GM12878 (cell line): ENCODE data around the gene EMP3. TPM values are rescaled to one million over a fixed set of nuclear protein-coding genes. Genes with fewer than 3 reads are reported as not detected.
A peak's percentile ranks its signal among the peaks of the same experiment; 100 is the strongest.

ENCODE experiments used
- ATAC-seq: fragments of 200-7000 bp; cut with Tn5 transposase; 3 replicates; pipeline ENCODE4 v1.9.1; 2020; ENCODE audit warnings: mild to moderate bottlenecking, moderate library complexity
- BruUV-seq: library from RNA; stranded (reverse); fragments of 400-500 nt; replicated peaks from 2 replicates; lab custom pipeline; 2021; lab: Mats Ljungman, UMichigan
- CTCF ChIA-PET: fragments of 300-600 bp; sonication (Branson Sonifier 250); formaldehyde crosslinking; extraction: SDS; loops from one replicate; lab custom pipeline; 2021; ENCODE audit warnings: inconsistent platforms; lab: Yijun Ruan, JAX
- POLR2A ChIA-PET: fragments of 350-600 bp; formaldehyde crosslinking; extraction: SDS; loops from one replicate; lab custom pipeline; 2021; ENCODE audit warnings: inconsistent platforms; lab: Charles Lee
- RAD21 ChIA-PET: fragments of 300-600 bp; sonication (Branson Sonifier 250); formaldehyde crosslinking; loops from one replicate; lab custom pipeline; 2023; ENCODE audit warnings: antibody characterized with exemption; ENCODE audit not compliant: unreplicated experiment; lab: Charles Lee
- SMC1A ChIA-PET: fragments of 300-600 bp; sonication (Branson Sonifier 250); formaldehyde crosslinking; loops from one replicate; lab custom pipeline; 2023; ENCODE audit not compliant: unreplicated experiment, uncharacterized antibody; lab: Charles Lee
- DNase-seq: peaks from one replicate; pipeline ENCODE4 v3.0.0-alpha.2; 2011; ENCODE audit warnings: low read depth, low spot score
- FAIRE-seq: peaks from 3 replicates; lab custom pipeline; 2011; peaks lifted over from hg19 to GRCh38; lab: Jason Lieb, UNC
- H2AFZ ChIP-seq: 2 replicates; pipeline ENCODE4 v1.6.0; 2011; ENCODE audit warnings: low read depth, low read length, control low read depth; ENCODE audit not compliant: control insufficient read depth
- H3K27ac ChIP-seq: 2 replicates; pipeline ENCODE4 v1.5.1; 2011; ENCODE audit warnings: control low read depth; ENCODE audit not compliant: control insufficient read depth, insufficient read depth
- H3K27me3 ChIP-seq, 2 experiments: replicated peaks in 1 of 2; 2 replicates each; pipeline versions ENCODE4 v1.6.0 to v1.6.1; 2011; ENCODE audit warnings: low read length in 1 of 2; ENCODE audit not compliant: control insufficient read depth in 2 of 2, insufficient read depth in 2 of 2
- H3K36me3 ChIP-seq, 2 experiments: 2 replicates each; pipeline ENCODE4 v1.5.1; 2011; ENCODE audit warnings: low read length in 1 of 2; ENCODE audit not compliant: control insufficient read depth in 2 of 2, insufficient read depth in 2 of 2
- H3K4me1 ChIP-seq: 2 replicates; pipeline ENCODE4 v1.6.1; 2011; ENCODE audit warnings: mild to moderate bottlenecking, low read length, moderate library complexity, mixed read lengths; ENCODE audit not compliant: control insufficient read depth, insufficient read depth
- H3K4me2 ChIP-seq: 2 replicates; pipeline ENCODE4 v1.6.0; 2011; ENCODE audit warnings: control low read depth; ENCODE audit not compliant: control insufficient read depth, insufficient read depth
- H3K4me3 ChIP-seq: fragments of 200-600 bp; sonication (generic); 2 replicates; pipeline ENCODE4 v1.5.1; 2016
- H3K79me2 ChIP-seq: 2 replicates; pipeline ENCODE4 v1.6.0; 2011; ENCODE audit warnings: low read length; ENCODE audit not compliant: control insufficient read depth, insufficient read depth
- H3K9ac ChIP-seq: 2 replicates; pipeline ENCODE4 v1.8.0; 2011; ENCODE audit warnings: low read length, control low read depth, mixed read lengths; ENCODE audit not compliant: control insufficient read depth, insufficient read depth
- H3K9me3 ChIP-seq: replicated peaks from 3 replicates; pipeline ENCODE4 v1.5.1; 2011; ENCODE audit warnings: mild to moderate bottlenecking, low read length; ENCODE audit not compliant: control insufficient read depth, insufficient read depth
- H4K20me1 ChIP-seq: 2 replicates; pipeline ENCODE4 v1.6.0; 2011; ENCODE audit not compliant: control insufficient read depth, insufficient read depth
- BACH1 ChIP-seq: fragments of 450-650 bp; IDR thresholded peaks from 2 replicates; pipeline ENCODE4 v1.6.1; 2017; ENCODE audit warnings: mild to moderate bottlenecking, borderline replicate concordance
- CHD1 ChIP-seq: IDR thresholded peaks from 2 replicates; pipeline ENCODE4 v1.6.1; 2012; ENCODE audit warnings: low read depth, low read length, improper control_type of control experiment
- CREB1 ChIP-seq: IDR thresholded peaks from 2 replicates; pipeline ENCODE4 v1.6.1; 2012; ENCODE audit warnings: low read depth, mild to moderate bottlenecking, inconsistent platforms
- FOXM1 ChIP-seq: IDR thresholded peaks from 2 replicates; pipeline ENCODE4 v1.6.1; 2012; ENCODE audit warnings: low read depth, mild to moderate bottlenecking, inconsistent platforms, low read length, moderate library complexity
- GATAD2B ChIP-seq: fragments of 450-650 bp; conservative IDR thresholded peaks from 2 replicates; pipeline ENCODE4 v1.6.1; 2017; ENCODE audit warnings: low read depth, mild to moderate bottlenecking, moderate library complexity
- IRF4 ChIP-seq: IDR thresholded peaks from 2 replicates; pipeline ENCODE4 v1.6.1; 2011; ENCODE audit warnings: low read depth, low read length
- MXI1 ChIP-seq: fragments of 150-350 bp; IDR thresholded peaks from 2 replicates; pipeline ENCODE4 v1.6.1; 2011; ENCODE audit warnings: low read depth, mild to moderate bottlenecking, inconsistent platforms, low read length, improper control_type of control experiment
- POLR2A ChIP-seq: IDR thresholded peaks from 2 replicates; pipeline ENCODE4 v1.6.1; 2011; ENCODE audit warnings: low read depth, mild to moderate bottlenecking, low read length
- POLR2AphosphoS2 ChIP-seq: IDR thresholded peaks from 2 replicates; pipeline ENCODE4 v1.6.1; 2011; ENCODE audit warnings: low read depth, mild to moderate bottlenecking, low read length, improper control_type of control experiment, moderate library complexity
- RELA ChIP-seq: fragments of 450-650 bp; IDR thresholded peaks from 2 replicates; pipeline ENCODE4 v1.8.0; 2014; ENCODE audit warnings: borderline replicate concordance; ENCODE audit not compliant: partially characterized antibody
- RFX5 ChIP-seq: IDR thresholded peaks from 2 replicates; pipeline ENCODE4 v1.6.1; 2011; ENCODE audit warnings: low read depth, low read length, improper control_type of control experiment
- RUNX3 ChIP-seq: IDR thresholded peaks from 2 replicates; pipeline ENCODE4 v1.6.1; 2012; ENCODE audit warnings: low read length, inconsistent platforms
- SIX5 ChIP-seq: IDR thresholded peaks from 2 replicates; pipeline ENCODE4 v1.6.1; 2011; ENCODE audit warnings: mild to moderate bottlenecking, low read depth, low read length, moderate library complexity; ENCODE audit not compliant: severe bottlenecking
- SREBF1 ChIP-seq: IDR thresholded peaks from 2 replicates; pipeline ENCODE4 v1.6.1; 2012; ENCODE audit warnings: mild to moderate bottlenecking, low read length
- TARDBP ChIP-seq: IDR thresholded peaks from 2 replicates; pipeline ENCODE4 v1.6.1; 2016; ENCODE audit warnings: borderline replicate concordance
- YY1 ChIP-seq: IDR thresholded peaks from 2 replicates; pipeline ENCODE4 v1.6.1; 2011; ENCODE audit warnings: low read depth, mild to moderate bottlenecking, low read length
- ZNF622 ChIP-seq: fragments of 450-650 bp; IDR thresholded peaks from 2 replicates; pipeline ENCODE4 v1.6.1; 2017; ENCODE audit warnings: mild to moderate bottlenecking, inconsistent platforms
- WGBS: methylation state at CpG from one replicate; pipeline ENCODE4 v1.1.6; 2016; ENCODE audit warnings: low lambda C conversion rate; ENCODE audit not compliant: insufficient replicate concordance, insufficient coverage; ENCODE audit errors: missing lambda C conversion rate; 5-methylcytosine and 5-hydroxymethylcytosine counted together
- in situ Hi-C: fragments of 300-500 bp; cut with MboI; formaldehyde crosslinking; loops from 9 replicates; pipeline ENCODE4 v1.14.3; 2018; ENCODE audit warnings: mixed read lengths
- intact Hi-C: fragments of 100-400 bp; cut with micrococcal nuclease; formaldehyde crosslinking; loops from one replicate; pipeline ENCODE4 v1.14.2; 2022; ENCODE audit not compliant: unreplicated experiment
- polyA plus RNA-seq, 11 experiments: library from polyadenylated mRNA; depleted of rRNA in 4 of 11; unstranded in 6 of 11; stranded (reverse) in 5 of 11; fragments of >200 nt; fragmentation: Nextera tagmentation in 4 of 11; fragmentation: Illumina TruSeq in 1 of 11; extraction: Ambion mirVana in 4 of 11; extraction: Trizol in 1 of 11; gene quantifications; 1 replicate in 1 of 11; 2 replicates in 10 of 11; pipeline versions ENCODE4 v1.2.1 to v1.2.3, GENCODE V29; 2011 to 2016; ENCODE audit warnings: inconsistent platforms in 2 of 11, missing spikeins in 2 of 11, low read depth in 1 of 11
- total RNA-seq, 4 experiments: library from RNA; depleted of rRNA in 3 of 4; stranded (reverse); fragments of >200 nt in 3 of 4; fragmentation: Illumina TruSeq in 1 of 4; extraction: Trizol in 1 of 4; gene quantifications; 2 replicates each; pipeline versions ENCODE4 v1.2.1 to v1.2.3, GENCODE V29; 2013 to 2021
- TF ChIP-seq, protein P1 (sequence below): fragments of 450-650 bp; IDR thresholded peaks from 2 replicates; pipeline ENCODE4 v1.6.1; 2016; ENCODE audit warnings: mild to moderate bottlenecking
- TF ChIP-seq, protein P2 (sequence below): fragments of 450-650 bp; IDR thresholded peaks from 2 replicates; pipeline ENCODE4 v1.6.1; 2017; ENCODE audit warnings: mild to moderate bottlenecking, moderate library complexity
- TF ChIP-seq, protein P3 (sequence below): IDR thresholded peaks from 2 replicates; pipeline ENCODE4 v1.6.1; 2012; ENCODE audit warnings: low read depth, low read length, improper control_type of control experiment

EMP3 gene
- total and polyA plus RNA-seq, 10 of the 15 experiments (the other 5 are each of a cell fraction or from before 2014, with no cell fraction given), result 53.2 to 224 (median 134) TPM

DNA sequence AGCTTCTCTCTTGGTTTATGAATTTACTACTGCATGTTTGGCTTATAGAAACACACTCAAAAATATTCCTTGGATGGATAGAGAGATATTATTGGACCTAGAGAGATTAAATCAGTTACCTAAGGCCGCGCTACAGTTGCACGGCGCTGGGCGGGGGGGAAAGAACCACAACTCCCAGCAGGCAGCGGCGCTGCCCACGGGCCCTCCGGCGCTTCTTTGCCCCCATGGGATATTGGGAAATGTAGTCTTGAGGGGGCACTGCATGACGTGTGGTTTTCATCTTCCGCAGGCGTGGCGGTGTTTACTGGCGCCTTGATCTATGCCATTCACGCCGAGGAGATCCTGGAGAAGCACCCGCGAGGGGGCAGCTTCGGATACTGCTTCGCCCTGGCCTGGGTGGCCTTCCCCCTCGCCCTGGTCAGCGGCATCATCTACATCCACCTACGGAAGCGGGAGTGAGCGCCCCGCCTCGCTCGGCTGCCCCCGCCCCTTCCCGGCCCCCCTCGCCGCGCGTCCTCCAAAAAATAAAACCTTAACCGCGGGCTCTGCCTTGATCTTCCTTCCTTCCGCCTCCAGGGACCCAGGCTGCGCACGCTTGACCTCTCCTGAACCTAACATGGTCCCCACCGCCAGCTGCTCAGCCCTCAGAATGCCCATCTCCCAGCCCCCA, 4.8 kb downstream of the EMP3 start:
- under 1% methylated on average over 29 of the region's 41 CpGs for WGBS
- Histone ChIP-seq H3K9me3 (peaks cover 3% of the 10 kb centered on the region; the same call in 1 of the 3 replicates), H4K20me1 (no peaks in the 10 kb centered on the region), H3K4me1 (peaks cover 36% of the 10 kb centered on the region), H2AFZ (peak overlapping the region; percentile 51; the same call in 1 of the 2 replicates), H3K79me2 (peaks cover 23% of the 10 kb centered on the region), H3K27me3 (no peaks in the 10 kb centered on the region), H3K27ac (peak overlapping the region; percentile 86), H3K4me3 (peak overlapping the region; percentile 68), H3K36me3 (peaks cover 0 to 7% of the 10 kb centered on the region in 2 experiments; a peak in 2 of 4 replicates), H3K9ac (peak overlapping the region; percentile 72), H3K4me2 (peak overlapping the region; percentile 51)
- in situ Hi-C loops (no loop called here), intact Hi-C loops (no loop called here)
- ChIA-PET SMC1A (interaction anchor here (0.7 to 6.2 kb wide), 2 partner anchors 9 to 11 kb away, joined by 3 to 223 read pairs; partner anchors contain the start of gene EMP3), CTCF (interaction anchor here (0.6 to 1.4 kb wide), 4 partner anchors 9 to 74 kb away, joined by 3 to 4 read pairs (median 4); partner anchors contain the start of genes CARD8 and TMEM143), POLR2A (interaction anchor here (0.6 to 7.5 kb wide), 3 partner anchors 8 to 184 kb away, joined by 3 to 194 read pairs (median 10); partner anchors contain the start of genes EMP3, SYNGR4 and TMEM143), RAD21 (interaction anchor here (0.7 to 2.7 kb wide), 4 partner anchors 7 to 79 kb away, joined by 3 to 11 read pairs (median 4); partner anchors contain the start of gene KDELR1)
- no TSS peak for BruUV-seq
- FAIRE-seq (no peak), ATAC-seq (peak; percentile 54), DNase-seq (peak; percentile 65)
- TF ChIP-seq CREB1 (peak; percentile 93), GATAD2B (0 out of 2 replicates have a peak, but pooled peaks have one; percentile 39), POLR2A (peak; percentile 75), RELA (peak; percentile 52), RFX5 (0 out of 2 replicates have a peak, but pooled peaks have one; percentile 22), FOXM1 (no peak), YY1 (peak; percentile 68), RUNX3 (peak; percentile 89), ZNF622 (no peak), CHD1 (no peak), IRF4 (no peak), SREBF1 (peak; percentile 88), TARDBP (peak; percentile 92), SIX5 (peak; percentile 99), BACH1 (peak; percentile 80), MXI1 (peak; percentile 43; the same call in 1 of the 2 replicates), POLR2AphosphoS2 (no peak)
- TF ChIP-seq, protein P1, sequence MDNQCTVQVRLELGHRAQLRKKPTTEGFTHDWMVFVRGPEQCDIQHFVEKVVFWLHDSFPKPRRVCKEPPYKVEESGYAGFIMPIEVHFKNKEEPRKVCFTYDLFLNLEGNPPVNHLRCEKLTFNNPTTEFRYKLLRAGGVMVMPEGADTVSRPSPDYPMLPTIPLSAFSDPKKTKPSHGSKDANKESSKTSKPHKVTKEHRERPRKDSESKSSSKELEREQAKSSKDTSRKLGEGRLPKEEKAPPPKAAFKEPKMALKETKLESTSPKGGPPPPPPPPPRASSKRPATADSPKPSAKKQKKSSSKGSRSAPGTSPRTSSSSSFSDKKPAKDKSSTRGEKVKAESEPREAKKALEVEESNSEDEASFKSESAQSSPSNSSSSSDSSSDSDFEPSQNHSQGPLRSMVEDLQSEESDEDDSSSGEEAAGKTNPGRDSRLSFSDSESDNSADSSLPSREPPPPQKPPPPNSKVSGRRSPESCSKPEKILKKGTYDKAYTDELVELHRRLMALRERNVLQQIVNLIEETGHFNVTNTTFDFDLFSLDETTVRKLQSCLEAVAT, result 0 out of 2 replicates have a peak, but pooled peaks have one; percentile 13
- TF ChIP-seq, protein P2, sequence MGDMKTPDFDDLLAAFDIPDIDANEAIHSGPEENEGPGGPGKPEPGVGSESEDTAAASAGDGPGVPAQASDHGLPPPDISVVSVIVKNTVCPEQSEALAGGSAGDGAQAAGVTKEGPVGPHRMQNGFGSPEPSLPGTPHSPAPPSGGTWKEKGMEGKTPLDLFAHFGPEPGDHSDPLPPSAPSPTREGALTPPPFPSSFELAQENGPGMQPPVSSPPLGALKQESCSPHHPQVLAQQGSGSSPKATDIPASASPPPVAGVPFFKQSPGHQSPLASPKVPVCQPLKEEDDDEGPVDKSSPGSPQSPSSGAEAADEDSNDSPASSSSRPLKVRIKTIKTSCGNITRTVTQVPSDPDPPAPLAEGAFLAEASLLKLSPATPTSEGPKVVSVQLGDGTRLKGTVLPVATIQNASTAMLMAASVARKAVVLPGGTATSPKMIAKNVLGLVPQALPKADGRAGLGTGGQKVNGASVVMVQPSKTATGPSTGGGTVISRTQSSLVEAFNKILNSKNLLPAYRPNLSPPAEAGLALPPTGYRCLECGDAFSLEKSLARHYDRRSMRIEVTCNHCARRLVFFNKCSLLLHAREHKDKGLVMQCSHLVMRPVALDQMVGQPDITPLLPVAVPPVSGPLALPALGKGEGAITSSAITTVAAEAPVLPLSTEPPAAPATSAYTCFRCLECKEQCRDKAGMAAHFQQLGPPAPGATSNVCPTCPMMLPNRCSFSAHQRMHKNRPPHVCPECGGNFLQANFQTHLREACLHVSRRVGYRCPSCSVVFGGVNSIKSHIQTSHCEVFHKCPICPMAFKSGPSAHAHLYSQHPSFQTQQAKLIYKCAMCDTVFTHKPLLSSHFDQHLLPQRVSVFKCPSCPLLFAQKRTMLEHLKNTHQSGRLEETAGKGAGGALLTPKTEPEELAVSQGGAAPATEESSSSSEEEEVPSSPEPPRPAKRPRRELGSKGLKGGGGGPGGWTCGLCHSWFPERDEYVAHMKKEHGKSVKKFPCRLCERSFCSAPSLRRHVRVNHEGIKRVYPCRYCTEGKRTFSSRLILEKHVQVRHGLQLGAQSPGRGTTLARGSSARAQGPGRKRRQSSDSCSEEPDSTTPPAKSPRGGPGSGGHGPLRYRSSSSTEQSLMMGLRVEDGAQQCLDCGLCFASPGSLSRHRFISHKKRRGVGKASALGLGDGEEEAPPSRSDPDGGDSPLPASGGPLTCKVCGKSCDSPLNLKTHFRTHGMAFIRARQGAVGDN, result peak; percentile 17; the same call in 1 of the 2 replicates
- TF ChIP-seq, protein P3, sequence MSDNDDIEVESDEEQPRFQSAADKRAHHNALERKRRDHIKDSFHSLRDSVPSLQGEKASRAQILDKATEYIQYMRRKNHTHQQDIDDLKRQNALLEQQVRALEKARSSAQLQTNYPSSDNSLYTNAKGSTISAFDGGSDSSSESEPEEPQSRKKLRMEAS, result 0 out of 2 replicates have a peak, but pooled peaks have one; percentile 50
